Measurements from ENCODE around the gene BEGAIN. TPM values are rescaled to one million over a fixed set of nuclear protein-coding genes. Genes with fewer than 3 reads are reported as not detected.

Gene BEGAIN
- total and polyA plus RNA-seq, 2 of the 8 experiments (the other 6 are each of a cell fraction or from before 2014, with no cell fraction given), result 2.9 to 3.0 TPM

- TF ChIP-seq CHD7 (IDR thresholded peaks at IDR 0.05; ENCODE audit: insufficient replicate concordance, low read length), result no peak
- TF ChIP-seq GTF2F1 (IDR thresholded peaks at IDR 0.05; ENCODE audit: borderline replicate concordance, low read depth, low read length), result no peak
- TF ChIP-seq MAX (IDR thresholded peaks at IDR 0.05), result no peak
- no peak for TF ChIP-seq USF2 (IDR thresholded peaks at IDR 0.05; ENCODE audit: low read length)
- TF ChIP-seq KDM4A (IDR thresholded peaks at IDR 0.05; ENCODE audit: low read depth, low read length, severe bottlenecking), result no peak
- no peak for TF ChIP-seq PHF8 (conservative IDR thresholded peaks at IDR 0.05; ENCODE audit: low read depth, low read length)
Measured at GRCh38 chr14:100609331-100609870, 22.2 kb upstream of the BEGAIN start (continued).

All from H1 (cell line).